ENCODE results near the gene SLC16A5. TPM values are rescaled to one million over a fixed set of nuclear protein-coding genes. Genes with fewer than 3 reads are reported as not detected.
A peak's percentile ranks its signal among the peaks of the same experiment; 100 is the strongest.

SLC16A5 gene
- total RNA-seq, 1 donor from 2014 or later = 3.0 TPM

GRCh38 chr17:75144816-75145512 lies 57.2 kb downstream of the SLC16A5 start:
- H3K27ac Mint-ChIP-seq (ENCODE audit: unreplicated experiment) = no peak overlapping the region
- H3K27me3 Mint-ChIP-seq (ENCODE audit: low read depth) = no peaks in the 10 kb centered on the region
- peak; percentile 49 for DNase-seq (ENCODE audit: low spot score)
- H3K4me1 Mint-ChIP-seq (ENCODE audit: low read depth) = peaks cover 3% of the 10 kb centered on the region
- no peak for TF ChIP-seq CTCF (IDR thresholded peaks at IDR 0.05)
- H3K36me3 Mint-ChIP-seq (ENCODE audit: low read depth) = peaks cover 36% of the 10 kb centered on the region
- no peak overlapping the region for H3K4me3 Mint-ChIP-seq (ENCODE audit: unreplicated experiment)
- H3K9me3 Mint-ChIP-seq (ENCODE audit: low read depth) = no peaks in the 10 kb centered on the region

- no peak for DNase-seq (ENCODE audit: low spot score)
- no peak overlapping the region for H3K27ac Mint-ChIP-seq (ENCODE audit: unreplicated experiment)
- no peak overlapping the region for H3K4me3 Mint-ChIP-seq (ENCODE audit: unreplicated experiment)
- H3K27me3 Mint-ChIP-seq (ENCODE audit: low read depth) = no peaks in the 10 kb centered on the region
- no peak for TF ChIP-seq CTCF (IDR thresholded peaks at IDR 0.05)
- peaks cover 31% of the 10 kb centered on the region for H3K36me3 Mint-ChIP-seq (ENCODE audit: low read depth)
- no peaks in the 10 kb centered on the region for H3K9me3 Mint-ChIP-seq (ENCODE audit: low read depth)
- peaks cover 3% of the 10 kb centered on the region for H3K4me1 Mint-ChIP-seq (ENCODE audit: low read depth)
These were observed 58.8 kb downstream of the SLC16A5 start for GRCh38 chr17:75146592-75146991.

GRCh38 chr17:75147878-75148546 lies 60.3 kb downstream of the SLC16A5 start:
- H3K9me3 Mint-ChIP-seq (ENCODE audit: low read depth) = no peaks in the 10 kb centered on the region
- no peaks in the 10 kb centered on the region for H3K27me3 Mint-ChIP-seq (ENCODE audit: low read depth)
- no peak overlapping the region for H3K4me3 Mint-ChIP-seq (ENCODE audit: unreplicated experiment)
- peaks cover 17% of the 10 kb centered on the region for H3K4me1 Mint-ChIP-seq (ENCODE audit: low read depth)
- TF ChIP-seq CTCF (IDR thresholded peaks at IDR 0.05) = no peak
- H3K36me3 Mint-ChIP-seq (ENCODE audit: low read depth) = peaks cover 31% of the 10 kb centered on the region
- peak; percentile 32 for DNase-seq (ENCODE audit: low spot score)
- H3K27ac Mint-ChIP-seq (ENCODE audit: unreplicated experiment) = peak overlapping the region; percentile 66

GRCh38 chr17:75151930-75152329 lies 64.2 kb downstream of the SLC16A5 start:
- DNase-seq (ENCODE audit: low spot score) = no peak
- Mint-ChIP-seq H3K4me3 (ENCODE audit: unreplicated experiment) (peak overlapping the region; percentile 83), H3K4me1 (ENCODE audit: low read depth) (peaks cover 30% of the 10 kb centered on the region), H3K27ac (ENCODE audit: unreplicated experiment) (peak overlapping the region; percentile 81), H3K36me3 (ENCODE audit: low read depth) (peaks cover 13% of the 10 kb centered on the region), H3K9me3 (ENCODE audit: low read depth) (no peaks in the 10 kb centered on the region), H3K27me3 (ENCODE audit: low read depth) (no peaks in the 10 kb centered on the region)
- TF ChIP-seq CTCF (IDR thresholded peaks at IDR 0.05) = no peak

GRCh38 chr17:75152523-75152921 lies 64.8 kb downstream of the SLC16A5 start:
- peak overlapping the region; percentile 81 for H3K27ac Mint-ChIP-seq (ENCODE audit: unreplicated experiment)
- H3K4me1 Mint-ChIP-seq (ENCODE audit: low read depth) = peaks cover 30% of the 10 kb centered on the region
- H3K4me3 Mint-ChIP-seq (ENCODE audit: unreplicated experiment) = peak overlapping the region; percentile 83
- peaks cover 8% of the 10 kb centered on the region for H3K36me3 Mint-ChIP-seq (ENCODE audit: low read depth)
- H3K9me3 Mint-ChIP-seq (ENCODE audit: low read depth) = no peaks in the 10 kb centered on the region
- H3K27me3 Mint-ChIP-seq (ENCODE audit: low read depth) = no peaks in the 10 kb centered on the region
- TF ChIP-seq CTCF (IDR thresholded peaks at IDR 0.05) = no peak
- no peak for DNase-seq (ENCODE audit: low spot score)

Data from chondrocyte (in vitro differentiated cells).